Measurements from ENCODE around the gene NOP53. TPM values are rescaled to one million over a fixed set of nuclear protein-coding genes. Genes with fewer than 3 reads are reported as not detected.
"Not testable (repeated sequence)": the region's sequence is repeated elsewhere in the genome, so short reads cannot be mapped to it uniquely, and the experiment has no call there.

Gene NOP53
- total RNA-seq, 4 donors from 2014 or later, result 350 to 500 (median 454) TPM

DNA sequence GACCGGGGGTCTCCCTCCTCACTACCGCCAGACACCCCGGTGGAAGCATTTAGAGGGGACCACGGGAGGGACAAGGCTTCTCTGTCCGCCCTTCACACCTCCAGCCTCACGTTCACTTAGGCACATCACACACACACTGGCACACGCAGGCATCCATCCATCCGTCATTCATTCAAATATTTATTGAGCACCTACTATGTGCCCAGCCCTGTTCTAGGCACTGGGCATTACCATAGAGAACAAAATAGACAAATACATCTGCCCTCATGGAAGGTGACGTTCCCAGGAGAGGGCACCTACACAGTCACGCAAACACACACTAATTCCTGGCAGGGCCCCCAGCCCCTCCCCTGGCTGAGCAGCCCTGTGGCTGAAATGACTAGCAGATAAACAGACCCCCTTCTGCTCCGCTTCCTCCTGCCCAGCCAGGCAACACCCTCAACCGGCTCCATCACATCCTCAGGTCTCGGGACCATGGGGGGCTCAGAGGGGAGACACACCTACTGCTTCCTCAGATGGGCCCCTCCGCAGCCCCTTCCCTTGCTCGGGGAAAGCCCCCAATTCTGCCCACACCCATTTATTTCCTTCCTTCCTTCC lies 3.7 kb upstream of the NOP53 start:
- DNase-seq (ENCODE audit: extremely low spot score), result no peak
- H3K27me3 ChIP-seq, result peaks cover 0 to 4% (median 0%) of the 10 kb centered on the region in 4 donors
- TF ChIP-seq CTCF (IDR thresholded peaks at IDR 0.05) (no peak), POLR2A (IDR thresholded peaks at IDR 0.05; ENCODE audit: low read depth) (no peak), POLR2AphosphoS5 (IDR thresholded peaks at IDR 0.05) (no peak), EP300 (IDR thresholded peaks at IDR 0.05) (no peak)
- H3K4me1 ChIP-seq, result peaks cover 37 to 42% (median 41%) of the 10 kb centered on the region in 4 donors
- H3K4me3 ChIP-seq, result no peak overlapping the region
- peaks cover 30 to 57% (median 52%) of the 10 kb centered on the region in 4 donors for H3K36me3 ChIP-seq
- intact Hi-C loops (cut with DNase I), result no loop called here
- peak overlapping the region; percentile 93 to 99 (median 96) for H3K27ac ChIP-seq (replicated peaks in 1 of 4)
- 85% methylated on average over 14 of the region's 15 CpGs for WGBS
- H3K9me3 ChIP-seq, result no peaks in the 10 kb centered on the region

- H3K4me3 ChIP-seq, result peak overlapping the region; percentile 47 to 56 (median 48)
- peaks cover 0 to 4% (median 0%) of the 10 kb centered on the region in 4 donors for H3K27me3 ChIP-seq
- intact Hi-C loops (cut with DNase I), result no loop called here
- 18% methylated on average over 13 of the region's 13 CpGs for WGBS
- no peak for DNase-seq (ENCODE audit: extremely low spot score)
- H3K9me3 ChIP-seq, result no peaks in the 10 kb centered on the region
- peak overlapping the region; percentile 93 to 99 (median 96) for H3K27ac ChIP-seq (replicated peaks in 1 of 4)
- peaks cover 42 to 52% (median 50%) of the 10 kb centered on the region in 4 donors for H3K4me1 ChIP-seq
- no peak for TF ChIP-seq POLR2AphosphoS5 (IDR thresholded peaks at IDR 0.05)
- no peak for TF ChIP-seq CTCF (IDR thresholded peaks at IDR 0.05)
- no peak for TF ChIP-seq EP300 (IDR thresholded peaks at IDR 0.05)
- TF ChIP-seq POLR2A (IDR thresholded peaks at IDR 0.05; ENCODE audit: low read depth), result no peak
- peaks cover 37 to 58% (median 50%) of the 10 kb centered on the region in 4 donors for H3K36me3 ChIP-seq
Measured at GRCh38 chr19:47742634-47743033, 2.7 kb upstream of the NOP53 start.

GRCh38 chr19:47746129-47746528 lies 783 bp downstream of the NOP53 start:
- H3K4me3 ChIP-seq, result peak overlapping the region; percentile 77 to 85 (median 78)
- H3K4me1 ChIP-seq, result peaks cover 45 to 75% (median 64%) of the 10 kb centered on the region in 4 donors

GRCh38 chr19:47749326-47749725 lies 4.0 kb downstream of the NOP53 start:
- Histone ChIP-seq H3K27me3 (peaks cover 0 to 4% (median 0%) of the 10 kb centered on the region in 4 donors), H3K4me3 (no peak overlapping the region), H3K36me3 (peaks cover 56 to 80% (median 74%) of the 10 kb centered on the region in 4 donors), H3K9me3 (no peaks in the 10 kb centered on the region), H3K27ac (replicated peaks in 1 of 4) (no peak overlapping the region), H3K4me1 (peaks cover 24 to 52% (median 40%) of the 10 kb centered on the region in 4 donors)
- intact Hi-C loops (cut with DNase I), result no loop called here
- TF ChIP-seq POLR2AphosphoS5 (IDR thresholded peaks at IDR 0.05) (no peak), CTCF (IDR thresholded peaks at IDR 0.05) (no peak), POLR2A (IDR thresholded peaks at IDR 0.05; ENCODE audit: low read depth) (no peak), EP300 (IDR thresholded peaks at IDR 0.05) (no peak)
- no peak for DNase-seq (ENCODE audit: extremely low spot score)
- 80% methylated on average over 3 of the region's 3 CpGs for WGBS

More at GRCh38 chr19:47746129-47746528, 783 bp downstream of the NOP53 start:
- H3K9me3 ChIP-seq; H3K27me3 ChIP-seq; intact Hi-C loops (cut with DNase I); DNase-seq (ENCODE audit: extremely low spot score): not testable (repeated sequence)
- Histone ChIP-seq H3K36me3 (peaks cover 34 to 58% (median 52%) of the 10 kb centered on the region in 4 donors), H3K27ac (replicated peaks in 1 of 4) (peak overlapping the region in 3 of 4 donors; percentile 93 to 99 (median 96))
- 65% methylated on average over 17 of the region's 17 CpGs for WGBS

GRCh38 chr19:47750752-47751151 lies 5.4 kb downstream of the NOP53 start:
- H3K27ac ChIP-seq (replicated peaks in 1 of 4), result no peak overlapping the region
- H3K36me3 ChIP-seq, result peaks cover 70 to 94% (median 88%) of the 10 kb centered on the region in 4 donors
- 93% methylated on average over 14 of the region's 18 CpGs for WGBS
- no peak overlapping the region for H3K4me3 ChIP-seq
- peaks cover 15 to 44% (median 31%) of the 10 kb centered on the region in 4 donors for H3K4me1 ChIP-seq
- no peaks in the 10 kb centered on the region for H3K9me3 ChIP-seq
- DNase-seq (ENCODE audit: extremely low spot score), result no peak
- no peaks in the 10 kb centered on the region for H3K27me3 ChIP-seq
- intact Hi-C loops (cut with DNase I), result no loop called here
- no peak for TF ChIP-seq POLR2A (IDR thresholded peaks at IDR 0.05; ENCODE audit: low read depth)
- TF ChIP-seq EP300 (IDR thresholded peaks at IDR 0.05), result no peak
- no peak for TF ChIP-seq CTCF (IDR thresholded peaks at IDR 0.05)
- TF ChIP-seq POLR2AphosphoS5 (IDR thresholded peaks at IDR 0.05), result no peak
